DND-41 (cell line): ENCODE results near the gene TMPRSS3.
A peak's percentile ranks its signal among the peaks of the same experiment; 100 is the strongest.

ENCODE experiments used
- ATAC-seq: fragments of 200-7000 bp; cut with Tn5 transposase; 3 replicates; pipeline ENCODE4 v1.9.1; 2021; ENCODE audit warnings: low read depth; ENCODE audit not compliant: insufficient read depth
- DNase-seq: peaks from one replicate; pipeline ENCODE4 v3.0.0-alpha.2; 2020
- H2AFZ ChIP-seq: 2 replicates; pipeline ENCODE4 v1.6.0; 2012; ENCODE audit warnings: low read depth, low read length
- H3K27ac ChIP-seq: 2 replicates; pipeline ENCODE4 v1.5.1; 2012; ENCODE audit warnings: low read length, inconsistent platforms
- H3K27me3 ChIP-seq: fragments of 200-600 bp; sonication (generic); 2 replicates; pipeline ENCODE4 v1.6.0; 2012; ENCODE audit warnings: low read length, mild to moderate bottlenecking, inconsistent platforms; ENCODE audit not compliant: insufficient read depth, poor library complexity
- H3K36me3 ChIP-seq: 2 replicates; pipeline ENCODE4 v1.5.1; 2012; ENCODE audit warnings: low read length, inconsistent platforms; ENCODE audit not compliant: insufficient read depth
- H3K4me1 ChIP-seq: 2 replicates; pipeline ENCODE4 v1.5.1; 2012; ENCODE audit warnings: mild to moderate bottlenecking, low read length; ENCODE audit not compliant: insufficient read depth
- H3K4me2 ChIP-seq: 2 replicates; pipeline ENCODE4 v1.6.0; 2012; ENCODE audit warnings: mild to moderate bottlenecking, moderate library complexity, low read length, inconsistent platforms; ENCODE audit not compliant: insufficient read depth
- H3K4me3 ChIP-seq, 2 experiments: fragments of 200-600 bp in 1 of 2; shearing (Covaris generic) in 1 of 2; 2 replicates each; pipeline ENCODE4 v1.5.1; 2012 to 2016; ENCODE audit warnings: inconsistent platforms in 2 of 2, low read length in 2 of 2, mild to moderate bottlenecking in 2 of 2, low read depth in 1 of 2, moderate library complexity in 1 of 2
- H3K79me2 ChIP-seq: 2 replicates; pipeline ENCODE4 v1.6.0; 2012; ENCODE audit warnings: low read length, inconsistent platforms; ENCODE audit not compliant: insufficient read depth
- H3K9ac ChIP-seq: 2 replicates; pipeline ENCODE4 v1.6.0; 2012; ENCODE audit warnings: low read depth, mild to moderate bottlenecking, inconsistent platforms, low read length, moderate library complexity
- H3K9me3 ChIP-seq: 2 replicates; pipeline ENCODE4 v1.5.1; 2012; ENCODE audit warnings: low read length, moderate library complexity, mild to moderate bottlenecking, inconsistent platforms; ENCODE audit not compliant: insufficient read depth, severe bottlenecking
- H4K20me1 ChIP-seq: 2 replicates; pipeline ENCODE4 v1.6.0; 2012; ENCODE audit warnings: low read length; ENCODE audit not compliant: insufficient read depth
- EZH2 ChIP-seq: IDR thresholded peaks from 3 replicates; pipeline ENCODE4 v1.6.1; 2012; ENCODE audit warnings: borderline replicate concordance, low read depth, mild to moderate bottlenecking, moderate library complexity, low read length, inconsistent platforms; ENCODE audit not compliant: severe bottlenecking
- TF ChIP-seq, protein P1 (sequence below): IDR thresholded peaks from 2 replicates; pipeline ENCODE4 v1.5.1; 2012; ENCODE audit warnings: borderline replicate concordance, low read length, moderate library complexity, mild to moderate bottlenecking; ENCODE audit not compliant: poor library complexity, severe bottlenecking; ENCODE audit errors: extremely low read depth

The TMPRSS3 gene

DNA sequence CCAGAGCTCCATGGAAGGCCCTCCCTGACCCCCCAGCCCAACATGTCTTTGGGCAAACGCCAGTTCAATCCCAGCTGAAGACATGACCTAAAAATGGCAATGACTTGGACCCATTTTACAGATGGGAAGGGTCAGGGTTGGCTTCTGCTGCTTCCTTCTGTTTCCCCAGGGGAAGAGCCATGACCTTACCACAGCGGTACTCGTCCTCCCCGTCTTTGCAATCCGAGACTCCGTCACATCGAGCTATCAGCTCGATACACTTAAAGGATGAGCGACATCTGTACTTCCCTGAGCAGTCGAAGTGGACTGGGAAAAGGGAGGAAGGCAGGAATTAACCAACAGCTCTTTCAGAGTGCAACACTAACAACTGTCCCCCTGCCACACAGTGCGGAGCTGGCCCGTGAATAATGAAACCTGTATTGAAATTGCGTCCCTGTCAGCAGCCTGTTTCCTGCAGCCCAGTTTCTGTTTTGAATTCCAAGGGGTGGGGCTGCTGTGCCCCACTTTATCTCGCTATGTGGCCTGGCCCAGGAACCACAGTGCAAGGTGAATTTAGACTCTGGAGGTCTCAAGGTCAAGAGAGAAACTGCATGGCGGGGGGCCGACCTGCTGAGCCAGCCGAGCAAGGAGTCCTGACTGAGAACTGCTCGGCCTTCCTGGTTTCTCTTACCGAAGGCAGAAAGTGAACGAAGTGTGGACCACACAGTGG, 7.0 kb downstream of the TMPRSS3 start:
- H3K9me3 ChIP-seq, result no peaks in the 10 kb centered on the region
- H4K20me1 ChIP-seq, result no peaks in the 10 kb centered on the region
- H3K27ac ChIP-seq, result no peak overlapping the region
- no peak overlapping the region for H3K4me3 ChIP-seq
- H2AFZ ChIP-seq, result no peak overlapping the region
- H3K36me3 ChIP-seq, result no peaks in the 10 kb centered on the region
- no peaks in the 10 kb centered on the region for H3K27me3 ChIP-seq
- peaks cover 11% of the 10 kb centered on the region for H3K4me1 ChIP-seq
- no peaks in the 10 kb centered on the region for H3K79me2 ChIP-seq
- ATAC-seq (peak; percentile 42; the same call in 2 of the 3 replicates), DNase-seq (no peak)
- no peak overlapping the region for H3K4me2 ChIP-seq
- TF ChIP-seq EZH2, result no peak
- TF ChIP-seq, protein P1, sequence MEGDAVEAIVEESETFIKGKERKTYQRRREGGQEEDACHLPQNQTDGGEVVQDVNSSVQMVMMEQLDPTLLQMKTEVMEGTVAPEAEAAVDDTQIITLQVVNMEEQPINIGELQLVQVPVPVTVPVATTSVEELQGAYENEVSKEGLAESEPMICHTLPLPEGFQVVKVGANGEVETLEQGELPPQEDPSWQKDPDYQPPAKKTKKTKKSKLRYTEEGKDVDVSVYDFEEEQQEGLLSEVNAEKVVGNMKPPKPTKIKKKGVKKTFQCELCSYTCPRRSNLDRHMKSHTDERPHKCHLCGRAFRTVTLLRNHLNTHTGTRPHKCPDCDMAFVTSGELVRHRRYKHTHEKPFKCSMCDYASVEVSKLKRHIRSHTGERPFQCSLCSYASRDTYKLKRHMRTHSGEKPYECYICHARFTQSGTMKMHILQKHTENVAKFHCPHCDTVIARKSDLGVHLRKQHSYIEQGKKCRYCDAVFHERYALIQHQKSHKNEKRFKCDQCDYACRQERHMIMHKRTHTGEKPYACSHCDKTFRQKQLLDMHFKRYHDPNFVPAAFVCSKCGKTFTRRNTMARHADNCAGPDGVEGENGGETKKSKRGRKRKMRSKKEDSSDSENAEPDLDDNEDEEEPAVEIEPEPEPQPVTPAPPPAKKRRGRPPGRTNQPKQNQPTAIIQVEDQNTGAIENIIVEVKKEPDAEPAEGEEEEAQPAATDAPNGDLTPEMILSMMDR, result no peak
- no peak overlapping the region for H3K9ac ChIP-seq

DNA sequence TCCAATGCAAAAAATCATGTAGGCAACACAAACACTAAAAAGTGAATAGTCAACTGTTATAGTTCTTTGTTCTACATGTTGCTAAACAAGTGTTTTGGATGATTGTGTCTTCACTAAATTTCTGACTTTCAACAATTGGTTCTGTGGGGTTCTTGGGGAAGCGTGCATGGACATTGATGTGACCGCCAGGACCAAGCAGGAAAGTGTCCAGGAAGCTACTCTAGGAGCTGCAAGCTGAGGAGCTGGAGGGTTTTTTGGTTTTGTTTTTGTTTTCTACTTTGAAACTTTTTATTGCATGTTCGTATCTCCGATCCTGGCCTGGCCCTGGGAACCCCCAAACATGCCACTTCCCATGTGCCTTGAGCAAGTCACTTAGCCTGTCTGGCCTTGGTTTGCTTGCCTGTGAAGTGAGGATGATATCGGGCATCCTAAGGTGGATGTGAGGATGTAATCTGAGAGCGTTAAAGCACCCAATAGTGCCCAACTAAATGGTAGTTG, 8.0 kb downstream of the TMPRSS3 start:
- DNase-seq, result no peak
- H3K4me1 ChIP-seq, result peaks cover 11% of the 10 kb centered on the region
- no peaks in the 10 kb centered on the region for H3K79me2 ChIP-seq
- ATAC-seq, result no peak
- no peaks in the 10 kb centered on the region for H3K27me3 ChIP-seq
- no peak overlapping the region for H3K9ac ChIP-seq
- no peaks in the 10 kb centered on the region for H3K36me3 ChIP-seq
- no peak overlapping the region for H2AFZ ChIP-seq
- peaks cover 1% of the 10 kb centered on the region for H3K9me3 ChIP-seq
- H3K4me2 ChIP-seq, result no peak overlapping the region
- H3K4me3 ChIP-seq, result no peak overlapping the region
- TF ChIP-seq EZH2, result no peak
- no peaks in the 10 kb centered on the region for H4K20me1 ChIP-seq
- H3K27ac ChIP-seq, result no peak overlapping the region

DNA sequence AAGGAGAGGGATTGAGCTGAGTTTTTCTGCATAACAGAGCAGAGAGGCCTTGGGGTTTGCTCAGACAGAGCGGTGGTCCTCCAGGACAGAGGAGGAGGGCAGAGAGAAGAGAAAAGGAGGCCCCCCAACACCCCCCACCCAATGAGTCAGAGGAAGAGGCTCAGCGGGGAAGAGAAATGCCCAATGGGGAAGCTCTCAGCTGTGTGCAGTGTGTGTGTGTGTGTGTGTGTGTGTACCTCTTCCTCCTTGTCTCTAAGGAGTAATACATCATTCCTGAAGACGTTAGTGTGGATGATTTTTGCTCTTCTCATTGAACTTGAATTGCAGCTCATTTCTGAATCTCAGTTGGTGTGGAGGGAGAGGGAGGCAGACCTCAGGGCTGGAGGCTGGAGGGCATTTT, 8.7 kb downstream of the TMPRSS3 start:
- DNase-seq (no peak), ATAC-seq (no peak)
- H3K4me2 ChIP-seq, result no peak overlapping the region
- no peaks in the 10 kb centered on the region for H4K20me1 ChIP-seq
- peaks cover 11% of the 10 kb centered on the region for H3K4me1 ChIP-seq
- no peaks in the 10 kb centered on the region for H3K79me2 ChIP-seq
- H3K4me3 ChIP-seq, result no peak overlapping the region
- H3K27ac ChIP-seq, result no peak overlapping the region; the same call in 1 of the 2 replicates
- H2AFZ ChIP-seq, result no peak overlapping the region
- H3K9me3 ChIP-seq, result peaks cover 6% of the 10 kb centered on the region
- no peaks in the 10 kb centered on the region for H3K27me3 ChIP-seq
- peaks cover 2% of the 10 kb centered on the region for H3K36me3 ChIP-seq
- no peak overlapping the region for H3K9ac ChIP-seq
- TF ChIP-seq, protein P1, result no peak
- no peak for TF ChIP-seq EZH2

DNA sequence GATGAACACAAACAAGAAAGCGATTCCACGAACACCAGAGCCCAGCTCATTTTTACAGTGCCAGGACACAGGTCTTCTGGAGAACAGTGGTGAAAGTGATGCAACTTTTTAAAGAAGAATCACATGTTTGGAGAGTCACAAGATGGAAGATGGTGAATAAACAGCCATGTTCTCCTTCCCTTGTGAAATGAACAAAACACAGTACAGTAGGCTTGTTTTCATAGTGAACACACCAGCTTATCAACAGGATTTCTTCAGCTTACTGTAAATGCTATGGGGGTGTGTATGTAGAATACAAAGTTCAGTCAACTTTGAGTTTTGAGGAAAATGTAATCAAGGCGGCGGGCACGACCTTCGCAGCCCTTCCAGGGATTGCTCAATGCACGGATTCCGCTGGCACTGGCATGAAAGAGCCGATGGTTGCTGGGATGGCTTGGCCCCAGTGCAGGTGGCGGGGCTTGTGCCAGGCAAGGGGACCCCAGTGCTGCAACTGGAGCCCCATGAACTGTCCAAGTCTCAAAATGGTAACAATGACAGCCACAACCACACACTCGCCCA, 9.7 kb downstream of the TMPRSS3 start:
- Histone ChIP-seq H3K27ac (no peak overlapping the region), H3K9ac (no peak overlapping the region), H3K27me3 (no peaks in the 10 kb centered on the region), H3K4me3 (no peak overlapping the region), H3K36me3 (peaks cover 8% of the 10 kb centered on the region), H3K9me3 (peaks cover 13% of the 10 kb centered on the region), H4K20me1 (no peaks in the 10 kb centered on the region), H3K4me1 (peaks cover 11% of the 10 kb centered on the region), H3K79me2 (no peaks in the 10 kb centered on the region), H3K4me2 (no peak overlapping the region), H2AFZ (no peak overlapping the region)
- ATAC-seq (no peak), DNase-seq (no peak)
- TF ChIP-seq EZH2, result no peak
- TF ChIP-seq, protein P1, result no peak
